MM.1S (cell line): ENCODE data around the gene RAB11FIP4.

ENCODE experiments used
- DNase-seq: peaks from one replicate; pipeline ENCODE4 v3.0.0-alpha.2; 2015
- H2AFZ ChIP-seq: fragments of 300-600 bp; sonication (generic); 2 replicates; pipeline ENCODE4 v1.6.0; 2016; ENCODE audit warnings: antibody characterized with exemption, low read length
- H3F3A ChIP-seq: fragments of 300-600 bp; sonication (generic); 2 replicates; pipeline ENCODE4 v1.6.1; 2016; ENCODE audit warnings: mild to moderate bottlenecking, antibody characterized with exemption, low read length, moderate library complexity, mixed read lengths; ENCODE audit not compliant: insufficient read depth
- H3K27ac ChIP-seq: fragments of 300-600 bp; sonication (generic); 2 replicates; pipeline ENCODE4 v1.5.1; 2016; ENCODE audit warnings: mild to moderate bottlenecking, low read length
- H3K27me3 ChIP-seq: fragments of 300-600 bp; sonication (generic); replicated peaks from 2 replicates; pipeline ENCODE4 v1.6.0; 2016; ENCODE audit warnings: low read length; ENCODE audit not compliant: insufficient read depth
- H3K36me3 ChIP-seq: fragments of 300-600 bp; sonication (generic); replicated peaks from 2 replicates; pipeline ENCODE4 v1.6.1; 2016; ENCODE audit warnings: mild to moderate bottlenecking, low read length, mixed read lengths; ENCODE audit not compliant: insufficient read depth
- H3K4me1 ChIP-seq: fragments of 300-600 bp; sonication (generic); 2 replicates; pipeline ENCODE4 v1.6.1; 2016; ENCODE audit warnings: low read length, mixed read lengths
- H3K4me2 ChIP-seq: fragments of 300-600 bp; sonication (generic); 2 replicates; pipeline ENCODE4 v1.6.0; 2016; ENCODE audit warnings: low read depth, low read length
- H3K4me3 ChIP-seq: fragments of 300-600 bp; sonication (generic); 2 replicates; pipeline ENCODE4 v1.5.1; 2016; ENCODE audit warnings: low read length, mixed read lengths
- H3K79me2 ChIP-seq: fragments of 300-600 bp; sonication (generic); 2 replicates; pipeline ENCODE4 v1.6.1; 2016; ENCODE audit warnings: mixed run types, low read length, mixed read lengths
- H3K9ac ChIP-seq: fragments of 300-600 bp; sonication (generic); 2 replicates; pipeline ENCODE4 v1.6.1; 2016; ENCODE audit warnings: low read length, mixed read lengths
- H3K9me2 ChIP-seq: fragments of 300-600 bp; sonication (generic); replicated peaks from 2 replicates; pipeline ENCODE4 v1.6.1; 2016; ENCODE audit warnings: mild to moderate bottlenecking, low read length, mixed read lengths; ENCODE audit not compliant: insufficient read depth
- H3K9me3 ChIP-seq: fragments of 300-600 bp; sonication (generic); replicated peaks from 2 replicates; pipeline ENCODE4 v1.6.1; 2016; ENCODE audit warnings: mild to moderate bottlenecking, low read length, mixed read lengths; ENCODE audit not compliant: insufficient read depth
- H4K20me1 ChIP-seq: fragments of 300-600 bp; sonication (generic); 2 replicates; pipeline ENCODE4 v1.6.1; 2016; ENCODE audit warnings: mild to moderate bottlenecking, low read length, moderate library complexity, mixed read lengths; ENCODE audit not compliant: insufficient read depth
- CTCF ChIP-seq: fragments of 300-600 bp; sonication (generic); IDR thresholded peaks from 2 replicates; pipeline ENCODE4 v1.5.1; 2016; ENCODE audit warnings: antibody characterized with exemption, low read length, mixed read lengths
- EZH2 ChIP-seq: fragments of 300-600 bp; sonication (generic); optimal IDR thresholded peaks from 2 replicates; pipeline ENCODE3; 2017; ENCODE audit warnings: low read depth, mild to moderate bottlenecking, antibody characterized with exemption, low read length, mixed read lengths
- EZH2phosphoT487 ChIP-seq: fragments of 300-600 bp; sonication (generic); IDR thresholded peaks from 2 replicates; pipeline ENCODE4 v1.6.1; 2018; ENCODE audit warnings: antibody characterized with exemption, low read length

RAB11FIP4 gene

GRCh38 chr17:31573861-31574260 is 182.4 kb downstream of the RAB11FIP4 start:
- no peak for TF ChIP-seq EZH2phosphoT487
- no peak for TF ChIP-seq EZH2
- TF ChIP-seq CTCF: no peak

GRCh38 chr17:31574458-31574857 is 183.0 kb downstream of the RAB11FIP4 start:
- Histone ChIP-seq H3K4me3 (no peak overlapping the region), H3K27ac (no peak overlapping the region), H3K36me3 (no peaks in the 10 kb centered on the region), H3K79me2 (no peaks in the 10 kb centered on the region), H3K27me3 (no peaks in the 10 kb centered on the region), H3F3A (no peaks in the 10 kb centered on the region), H3K9me2 (no peaks in the 10 kb centered on the region), H4K20me1 (no peaks in the 10 kb centered on the region), H3K4me2 (no peak overlapping the region), H3K9me3 (no peaks in the 10 kb centered on the region), H3K9ac (no peak overlapping the region), H2AFZ (no peak overlapping the region), H3K4me1 (no peaks in the 10 kb centered on the region)
- TF ChIP-seq CTCF (no peak), EZH2 (no peak), EZH2phosphoT487 (no peak)
- no peak for DNase-seq

More at GRCh38 chr17:31573861-31574260, 182.4 kb downstream of the RAB11FIP4 start:
- Histone ChIP-seq H3K9me2 (no peaks in the 10 kb centered on the region), H3K27me3 (no peaks in the 10 kb centered on the region), H3K4me3 (no peak overlapping the region), H3K36me3 (no peaks in the 10 kb centered on the region), H3K4me2 (no peak overlapping the region), H3K27ac (no peak overlapping the region), H3K79me2 (no peaks in the 10 kb centered on the region), H4K20me1 (no peaks in the 10 kb centered on the region), H3K4me1 (no peaks in the 10 kb centered on the region), H3K9me3 (no peaks in the 10 kb centered on the region), H2AFZ (no peak overlapping the region), H3F3A (no peaks in the 10 kb centered on the region), H3K9ac (no peak overlapping the region)
- DNase-seq: no peak

GRCh38 chr17:31575043-31575442 is 183.6 kb downstream of the RAB11FIP4 start:
- Histone ChIP-seq H3K4me1 (no peaks in the 10 kb centered on the region), H2AFZ (no peak overlapping the region), H3K9ac (no peak overlapping the region), H3K27ac (no peak overlapping the region), H3K4me2 (no peak overlapping the region), H3F3A (no peaks in the 10 kb centered on the region), H4K20me1 (no peaks in the 10 kb centered on the region), H3K9me3 (no peaks in the 10 kb centered on the region), H3K36me3 (no peaks in the 10 kb centered on the region), H3K9me2 (no peaks in the 10 kb centered on the region), H3K4me3 (no peak overlapping the region), H3K79me2 (no peaks in the 10 kb centered on the region), H3K27me3 (no peaks in the 10 kb centered on the region)
- TF ChIP-seq CTCF: no peak
- TF ChIP-seq EZH2phosphoT487: no peak
- TF ChIP-seq EZH2: no peak
- no peak for DNase-seq
